Measurements from ENCODE around the gene TMEM250.

DNA sequence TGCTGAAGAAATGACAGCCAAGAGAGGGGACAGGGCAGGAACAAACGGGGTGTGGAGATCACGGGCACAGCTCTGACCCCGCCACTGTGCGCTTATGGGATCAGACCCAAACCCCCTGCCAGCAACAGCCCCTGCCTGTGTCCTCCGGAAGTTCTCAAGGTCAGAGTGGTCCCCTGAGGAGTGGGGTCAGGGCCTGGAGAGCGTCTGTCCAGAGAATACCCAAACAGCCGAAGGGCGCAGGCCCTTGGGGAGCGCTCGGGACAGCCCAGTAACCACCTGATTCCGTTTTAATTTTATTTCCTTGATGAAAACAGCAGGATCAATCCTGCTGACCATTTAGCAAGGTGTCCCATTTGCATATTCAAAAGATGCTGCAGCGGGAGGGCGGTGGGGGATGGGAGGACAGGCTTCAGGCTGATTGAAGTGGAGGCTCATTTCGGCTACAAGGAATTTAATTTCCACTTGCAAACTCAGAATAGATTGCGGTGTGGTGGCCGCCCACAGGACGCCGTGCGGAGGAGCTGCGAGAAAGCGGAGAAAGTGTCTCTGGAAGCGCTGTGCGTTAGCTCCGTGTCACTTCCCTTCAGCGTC, 32.6 kb upstream of the TMEM250 start:
- TF ChIP-seq, protein P1, sequence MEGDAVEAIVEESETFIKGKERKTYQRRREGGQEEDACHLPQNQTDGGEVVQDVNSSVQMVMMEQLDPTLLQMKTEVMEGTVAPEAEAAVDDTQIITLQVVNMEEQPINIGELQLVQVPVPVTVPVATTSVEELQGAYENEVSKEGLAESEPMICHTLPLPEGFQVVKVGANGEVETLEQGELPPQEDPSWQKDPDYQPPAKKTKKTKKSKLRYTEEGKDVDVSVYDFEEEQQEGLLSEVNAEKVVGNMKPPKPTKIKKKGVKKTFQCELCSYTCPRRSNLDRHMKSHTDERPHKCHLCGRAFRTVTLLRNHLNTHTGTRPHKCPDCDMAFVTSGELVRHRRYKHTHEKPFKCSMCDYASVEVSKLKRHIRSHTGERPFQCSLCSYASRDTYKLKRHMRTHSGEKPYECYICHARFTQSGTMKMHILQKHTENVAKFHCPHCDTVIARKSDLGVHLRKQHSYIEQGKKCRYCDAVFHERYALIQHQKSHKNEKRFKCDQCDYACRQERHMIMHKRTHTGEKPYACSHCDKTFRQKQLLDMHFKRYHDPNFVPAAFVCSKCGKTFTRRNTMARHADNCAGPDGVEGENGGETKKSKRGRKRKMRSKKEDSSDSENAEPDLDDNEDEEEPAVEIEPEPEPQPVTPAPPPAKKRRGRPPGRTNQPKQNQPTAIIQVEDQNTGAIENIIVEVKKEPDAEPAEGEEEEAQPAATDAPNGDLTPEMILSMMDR (IDR thresholded peaks at IDR 0.05), result no peak
- no peak for TF ChIP-seq EP300 (IDR thresholded peaks at IDR 0.05)
- TF ChIP-seq POLR2A (IDR thresholded peaks at IDR 0.05), result no peak

Data from sigmoid colon (tissue), 4 donors.